Hippocampal formation (tissue), 2 donors: Measurements from ENCODE around the gene LTBP2.
A peak's percentile ranks its signal among the peaks of the same experiment; 100 is the strongest.

Experiments
- DNase-seq, 2 donors: peaks; one replicate each; lab custom pipeline; 2025; lab: John Stamatoyannopoulos, UW

The LTBP2 gene

DNA sequence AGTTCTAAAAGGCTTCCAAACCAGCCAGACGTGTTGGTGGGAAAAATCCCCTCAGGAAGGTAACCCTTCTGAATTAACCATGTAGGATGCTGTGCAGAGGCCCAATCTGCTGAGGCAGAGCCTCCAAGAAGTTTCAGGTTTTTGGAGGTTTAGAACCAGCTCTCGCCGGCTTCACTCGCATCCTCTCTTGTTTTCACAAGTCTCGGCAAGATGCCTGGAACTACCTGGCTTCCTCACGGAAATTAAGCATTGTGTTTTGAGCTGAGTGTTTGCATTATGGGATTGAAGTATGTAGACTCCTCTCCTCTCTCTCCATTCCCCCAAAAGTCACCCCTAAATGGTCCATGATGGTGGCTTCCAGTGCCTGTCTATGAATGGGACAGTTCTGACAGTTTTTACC is 20.6 kb downstream of the LTBP2 start:
- DNase-seq, result no peak

DNA sequence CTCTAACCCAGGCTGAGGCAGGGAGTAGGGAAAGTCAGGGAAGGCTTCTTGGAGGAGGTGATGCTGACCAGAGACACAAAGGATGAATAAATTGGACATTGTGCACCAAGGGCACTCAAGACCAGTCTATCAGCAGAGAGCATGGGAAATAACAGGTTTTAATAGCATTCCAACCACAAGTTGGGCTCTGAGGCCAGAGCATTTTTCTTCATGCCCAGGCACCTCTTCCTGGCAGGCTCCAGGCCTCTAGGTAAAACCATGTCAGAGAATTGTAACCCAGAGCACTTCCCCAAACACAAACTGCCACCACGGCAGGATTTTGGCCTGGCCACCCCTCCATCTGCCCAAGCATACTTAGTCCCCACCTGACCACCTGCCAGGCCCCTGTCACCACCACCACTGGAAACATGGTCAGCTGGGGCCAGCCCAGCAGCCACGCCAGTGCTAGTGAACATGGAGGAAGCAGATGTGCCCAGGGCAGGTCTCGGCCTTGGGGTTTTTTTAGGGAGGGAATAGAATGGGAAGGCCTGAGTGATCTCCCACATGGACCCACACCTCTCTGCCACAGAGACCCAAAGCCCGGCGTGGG is 22.7 kb downstream of the LTBP2 start:
- DNase-seq, result no peak

DNA sequence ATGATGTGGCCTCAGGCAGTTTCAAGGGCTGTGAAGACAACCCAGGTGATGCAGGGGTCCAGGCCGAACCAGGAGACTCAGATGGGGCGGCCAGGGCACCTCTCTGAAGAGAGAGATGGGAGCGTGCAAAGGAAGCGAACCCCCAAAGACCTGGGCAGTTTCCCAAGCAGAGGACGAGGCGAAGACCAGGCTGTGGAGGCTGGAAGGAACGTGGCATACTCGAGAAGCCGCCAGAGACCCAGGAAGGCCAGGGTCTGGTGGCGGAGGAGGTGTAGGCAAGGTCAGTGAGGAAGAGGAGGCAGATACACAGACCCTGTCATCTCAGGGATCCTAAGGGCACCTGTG is 24.7 kb downstream of the LTBP2 start:
- DNase-seq, result no peak

- no peak for DNase-seq
These were observed 25.2 kb downstream of the LTBP2 start for GRCh38 chr14:74586681-74587362.

- no peak for DNase-seq
These were observed 26.4 kb downstream of the LTBP2 start for GRCh38 chr14:74585406-74586335.

- no peak for DNase-seq
These were observed 27.1 kb downstream of the LTBP2 start for GRCh38 chr14:74584951-74585350.

GRCh38 chr14:74583689-74584434 is 28.2 kb downstream of the LTBP2 start:
- no peak for DNase-seq

GRCh38 chr14:74582910-74583581 is 29.0 kb downstream of the LTBP2 start:
- no peak for DNase-seq

DNA sequence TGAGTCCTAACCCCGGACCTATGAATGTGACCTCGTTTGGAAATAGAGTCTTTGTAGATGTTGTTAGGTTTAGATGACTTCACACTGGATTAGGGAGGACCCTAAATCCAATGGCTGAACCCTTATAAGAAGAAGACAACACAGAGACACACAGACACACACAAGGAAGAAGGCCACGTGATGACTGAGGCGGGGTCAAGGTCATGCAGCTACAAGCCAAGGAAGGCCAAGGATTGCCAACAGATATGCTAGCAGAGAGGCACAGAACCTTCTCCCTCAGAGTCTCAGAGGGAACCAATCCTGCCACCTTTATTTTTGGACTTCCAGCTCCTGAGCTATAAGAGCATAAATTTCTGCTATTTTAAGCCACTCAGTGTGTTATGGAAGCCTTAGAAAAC is 31.8 kb downstream of the LTBP2 start:
- DNase-seq, result no peak

DNA sequence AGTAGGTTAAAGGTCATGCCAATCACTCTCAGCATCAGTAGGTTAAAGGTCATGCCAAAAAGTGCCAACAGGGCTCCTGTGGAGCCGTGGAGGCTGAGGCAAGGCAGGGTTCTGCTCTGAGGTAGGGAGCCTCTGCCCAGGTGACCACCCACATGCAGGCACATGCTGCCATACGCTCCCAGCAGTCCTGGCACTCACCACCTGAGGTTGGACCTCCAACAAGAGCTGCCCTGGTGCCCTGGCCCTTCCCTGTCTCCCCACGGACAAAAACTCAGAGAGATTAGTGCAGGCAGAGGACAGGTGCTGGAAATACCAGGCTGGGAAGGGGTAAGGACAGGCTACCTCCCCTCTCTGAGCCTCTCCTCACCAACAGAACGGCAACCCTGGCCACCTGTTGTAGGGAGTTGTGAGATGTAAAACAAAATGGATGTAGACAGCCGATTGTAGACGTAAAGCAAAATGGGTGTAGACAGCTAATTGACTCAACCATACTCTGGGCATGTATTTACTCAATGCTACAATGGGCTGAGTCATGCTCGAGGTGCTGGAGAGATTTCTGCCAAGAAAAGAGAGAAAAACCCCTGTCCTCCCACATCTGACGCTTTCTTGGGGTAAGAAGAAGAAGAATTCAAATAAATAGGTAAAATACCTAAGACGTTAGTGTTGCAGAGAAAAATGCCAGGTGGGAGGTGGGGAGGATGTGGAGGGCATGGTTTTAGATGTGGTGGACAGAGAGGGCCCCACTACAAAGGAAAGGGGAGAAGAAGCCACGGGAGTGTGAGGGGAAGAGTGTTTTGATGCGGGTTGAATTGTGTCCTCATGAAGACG is 32.4 kb downstream of the LTBP2 start:
- DNase-seq, result no peak

- DNase-seq, result no peak
These were observed 33.6 kb downstream of the LTBP2 start for GRCh38 chr14:74578479-74578878.

- DNase-seq, result no peak
These were observed 34.1 kb downstream of the LTBP2 start for GRCh38 chr14:74577948-74578275.

- DNase-seq, result no peak
These were observed 34.6 kb downstream of the LTBP2 start for GRCh38 chr14:74577247-74577947.

- no peak for DNase-seq
These were observed 36.1 kb downstream of the LTBP2 start for GRCh38 chr14:74575936-74576335.

DNA sequence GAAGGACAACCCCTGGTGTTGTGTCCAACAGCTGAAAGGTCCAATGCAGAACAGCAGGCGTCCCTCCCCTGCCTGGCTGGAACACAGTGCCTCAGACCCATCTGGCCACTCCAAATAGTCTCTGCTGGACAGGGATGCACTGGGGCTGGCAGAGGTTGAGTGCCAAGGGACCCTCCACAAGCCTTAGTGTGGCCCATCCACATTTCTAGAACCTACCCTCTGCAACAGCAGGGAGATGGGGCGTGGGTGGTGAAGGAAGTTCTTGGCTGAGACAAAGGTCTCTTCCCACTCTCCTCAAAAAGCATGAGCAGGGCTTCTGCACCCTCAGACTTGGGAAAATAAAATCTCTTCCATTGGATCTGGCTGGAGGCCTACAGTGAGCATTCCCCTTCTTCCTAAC is 36.5 kb downstream of the LTBP2 start:
- no peak for DNase-seq

GRCh38 chr14:74574706-74575105 is 37.3 kb downstream of the LTBP2 start:
- no peak for DNase-seq

DNA sequence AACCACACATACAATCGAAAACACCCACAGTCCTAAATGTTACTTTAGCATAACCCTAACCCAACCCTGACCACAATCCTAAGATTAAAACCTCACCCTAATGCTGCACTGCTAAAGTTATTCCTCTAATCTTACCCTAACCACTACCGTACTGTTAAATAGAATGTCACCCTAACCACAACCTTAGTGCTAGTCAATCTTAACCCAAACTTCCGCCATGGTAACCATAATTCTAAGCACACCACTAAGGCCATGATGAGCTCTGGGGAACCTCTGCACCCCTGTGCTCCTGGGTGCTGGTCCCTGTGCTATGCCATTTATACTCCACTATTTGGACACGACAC is 38.0 kb downstream of the LTBP2 start:
- DNase-seq, result no peak

- no peak for DNase-seq
These were observed 38.5 kb downstream of the LTBP2 start for GRCh38 chr14:74573421-74574089.

GRCh38 chr14:74572726-74573301 is 39.2 kb downstream of the LTBP2 start:
- DNase-seq, result peak in 1 of 2 donors; percentile 26
